ENCODE data around the gene SPIRE1.

SPIRE1 gene

GRCh38 chr18:12559319-12559718 lies 98.6 kb downstream of the SPIRE1 start:
- Histone ChIP-seq H3K36me3 (ENCODE audit: insufficient read depth, low read length) (no peaks in the 10 kb centered on the region), H3K4me3 (ENCODE audit: low read depth in 1 of 2, low read length in 2 of 2) (no peak overlapping the region), H3K79me2 (ENCODE audit: insufficient read depth, low read length) (no peaks in the 10 kb centered on the region), H3K9me3 (ENCODE audit: insufficient read depth, low read length, severe bottlenecking) (no peaks in the 10 kb centered on the region), H3K4me2 (ENCODE audit: insufficient read depth, low read length) (no peak overlapping the region), H4K20me1 (ENCODE audit: insufficient read depth, low read length) (no peaks in the 10 kb centered on the region), H3K4me1 (ENCODE audit: insufficient read depth, low read length) (no peaks in the 10 kb centered on the region), H3K9ac (ENCODE audit: low read depth, low read length) (no peak overlapping the region), H2AFZ (ENCODE audit: low read depth, low read length) (no peak overlapping the region), H3K27ac (ENCODE audit: low read length) (no peak overlapping the region), H3K27me3 (ENCODE audit: insufficient read depth, low read length, poor library complexity) (peaks cover under 1% of the 10 kb centered on the region)
- ATAC-seq (ENCODE audit: insufficient read depth, low read depth) (no peak), DNase-seq (no peak)
- TF ChIP-seq, protein P1, sequence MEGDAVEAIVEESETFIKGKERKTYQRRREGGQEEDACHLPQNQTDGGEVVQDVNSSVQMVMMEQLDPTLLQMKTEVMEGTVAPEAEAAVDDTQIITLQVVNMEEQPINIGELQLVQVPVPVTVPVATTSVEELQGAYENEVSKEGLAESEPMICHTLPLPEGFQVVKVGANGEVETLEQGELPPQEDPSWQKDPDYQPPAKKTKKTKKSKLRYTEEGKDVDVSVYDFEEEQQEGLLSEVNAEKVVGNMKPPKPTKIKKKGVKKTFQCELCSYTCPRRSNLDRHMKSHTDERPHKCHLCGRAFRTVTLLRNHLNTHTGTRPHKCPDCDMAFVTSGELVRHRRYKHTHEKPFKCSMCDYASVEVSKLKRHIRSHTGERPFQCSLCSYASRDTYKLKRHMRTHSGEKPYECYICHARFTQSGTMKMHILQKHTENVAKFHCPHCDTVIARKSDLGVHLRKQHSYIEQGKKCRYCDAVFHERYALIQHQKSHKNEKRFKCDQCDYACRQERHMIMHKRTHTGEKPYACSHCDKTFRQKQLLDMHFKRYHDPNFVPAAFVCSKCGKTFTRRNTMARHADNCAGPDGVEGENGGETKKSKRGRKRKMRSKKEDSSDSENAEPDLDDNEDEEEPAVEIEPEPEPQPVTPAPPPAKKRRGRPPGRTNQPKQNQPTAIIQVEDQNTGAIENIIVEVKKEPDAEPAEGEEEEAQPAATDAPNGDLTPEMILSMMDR (IDR thresholded peaks at IDR 0.05; ENCODE audit: borderline replicate concordance, extremely low read depth, low read length, poor library complexity, severe bottlenecking), result no peak
- no peak for TF ChIP-seq EZH2 (IDR thresholded peaks at IDR 0.05; ENCODE audit: borderline replicate concordance, low read depth, low read length, severe bottlenecking)

DNA sequence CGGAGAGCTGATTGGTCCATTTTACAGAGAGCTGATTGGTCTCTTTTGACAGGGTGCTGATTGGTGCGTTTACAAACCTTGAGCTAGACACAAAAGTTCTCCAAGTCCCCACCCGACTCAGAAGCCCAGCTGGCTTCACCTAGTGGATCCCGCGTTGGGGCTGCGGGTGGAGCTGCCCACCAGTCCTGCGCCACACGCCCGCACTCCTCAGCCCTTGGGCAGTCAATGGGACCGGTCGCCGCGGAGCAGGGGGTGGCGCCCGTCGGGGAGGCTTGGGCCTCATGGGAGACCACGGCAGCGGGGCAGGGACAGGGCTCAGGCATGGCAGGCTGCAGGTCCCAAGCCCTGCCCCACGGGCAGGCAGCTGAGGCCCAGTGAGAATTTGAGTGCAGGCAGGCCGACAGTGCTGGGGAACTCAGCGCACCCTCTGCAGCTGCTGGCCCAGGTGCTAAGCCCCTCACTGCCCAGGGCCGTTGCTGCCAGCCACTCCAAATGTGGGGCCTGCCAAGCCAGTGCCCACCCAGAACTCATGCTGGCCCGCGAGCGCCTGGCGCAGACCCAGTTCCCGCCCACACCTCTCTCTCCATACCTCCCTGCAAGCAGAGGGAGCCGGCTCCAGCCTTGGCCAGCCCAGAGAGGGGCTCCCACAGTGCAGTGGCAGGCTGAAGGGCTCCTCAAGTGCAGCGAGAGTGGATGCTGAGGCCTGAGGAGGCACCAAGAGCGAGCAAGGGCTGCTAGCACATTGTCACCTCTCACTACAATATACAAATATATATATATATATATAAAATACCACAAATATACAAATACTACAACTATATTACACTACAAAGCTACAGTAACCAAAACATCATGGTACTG lies 100.7 kb downstream of the SPIRE1 start:
- Histone ChIP-seq H3K4me1 (ENCODE audit: insufficient read depth, low read length) (no peaks in the 10 kb centered on the region), H3K9me3 (ENCODE audit: insufficient read depth, low read length, severe bottlenecking) (no peaks in the 10 kb centered on the region), H3K79me2 (ENCODE audit: insufficient read depth, low read length) (no peaks in the 10 kb centered on the region), H3K9ac (ENCODE audit: low read depth, low read length) (no peak overlapping the region), H3K27ac (ENCODE audit: low read length) (no peak overlapping the region), H4K20me1 (ENCODE audit: insufficient read depth, low read length) (no peaks in the 10 kb centered on the region), H3K36me3 (ENCODE audit: insufficient read depth, low read length) (no peaks in the 10 kb centered on the region), H2AFZ (ENCODE audit: low read depth, low read length) (no peak overlapping the region), H3K4me3 (ENCODE audit: low read depth in 1 of 2, low read length in 2 of 2) (no peak overlapping the region), H3K4me2 (ENCODE audit: insufficient read depth, low read length) (no peak overlapping the region), H3K27me3 (ENCODE audit: insufficient read depth, low read length, poor library complexity) (no peaks in the 10 kb centered on the region)
- ATAC-seq (ENCODE audit: insufficient read depth, low read depth), result no peak
- no peak for TF ChIP-seq EZH2 (IDR thresholded peaks at IDR 0.05; ENCODE audit: borderline replicate concordance, low read depth, low read length, severe bottlenecking)
- TF ChIP-seq, protein P1 (IDR thresholded peaks at IDR 0.05; ENCODE audit: borderline replicate concordance, extremely low read depth, low read length, poor library complexity, severe bottlenecking), result no peak
- DNase-seq, result no peak

DNA sequence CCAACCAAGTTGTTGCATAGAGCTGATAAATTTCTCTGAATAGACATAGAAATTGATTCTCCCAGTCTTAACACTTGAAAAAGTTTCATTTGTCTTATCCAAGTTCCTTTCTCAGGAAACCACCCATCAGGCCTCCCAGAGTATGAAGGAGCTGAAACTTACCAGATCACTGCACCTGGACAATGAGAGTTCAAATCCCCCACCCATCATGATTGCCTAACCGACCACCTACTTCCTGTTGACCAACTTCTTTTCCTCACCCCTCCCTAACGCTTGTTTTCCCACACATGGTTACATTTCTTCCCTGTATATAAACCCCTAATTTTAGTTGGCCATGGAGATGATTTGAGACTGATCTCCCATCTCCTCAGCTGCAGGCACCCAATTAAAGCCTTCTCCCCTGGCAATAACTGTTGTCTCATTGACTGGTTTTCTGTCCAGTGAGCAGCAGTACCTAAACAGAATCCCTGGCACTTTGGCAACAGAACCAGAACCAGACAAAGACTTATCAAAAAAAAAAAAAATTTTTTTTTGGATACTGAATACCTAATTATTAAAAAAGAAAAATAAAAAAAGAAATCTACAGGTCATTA lies 103.0 kb downstream of the SPIRE1 start:
- no peaks in the 10 kb centered on the region for H4K20me1 ChIP-seq (ENCODE audit: insufficient read depth, low read length)
- H3K27me3 ChIP-seq (ENCODE audit: insufficient read depth, low read length, poor library complexity), result no peaks in the 10 kb centered on the region
- no peaks in the 10 kb centered on the region for H3K79me2 ChIP-seq (ENCODE audit: insufficient read depth, low read length)
- no peaks in the 10 kb centered on the region for H3K36me3 ChIP-seq (ENCODE audit: insufficient read depth, low read length)
- no peaks in the 10 kb centered on the region for H3K9me3 ChIP-seq (ENCODE audit: insufficient read depth, low read length, severe bottlenecking)
- ATAC-seq (ENCODE audit: insufficient read depth, low read depth), result no peak
- H3K27ac ChIP-seq (ENCODE audit: low read length), result no peak overlapping the region
- H2AFZ ChIP-seq (ENCODE audit: low read depth, low read length), result no peak overlapping the region
- H3K4me3 ChIP-seq (ENCODE audit: low read depth in 1 of 2, low read length in 2 of 2), result no peak overlapping the region
- no peak for DNase-seq
- no peak overlapping the region for H3K4me2 ChIP-seq (ENCODE audit: insufficient read depth, low read length)
- no peak for TF ChIP-seq EZH2 (IDR thresholded peaks at IDR 0.05; ENCODE audit: borderline replicate concordance, low read depth, low read length, severe bottlenecking)
- TF ChIP-seq, protein P1 (IDR thresholded peaks at IDR 0.05; ENCODE audit: borderline replicate concordance, extremely low read depth, low read length, poor library complexity, severe bottlenecking), result no peak
- no peaks in the 10 kb centered on the region for H3K4me1 ChIP-seq (ENCODE audit: insufficient read depth, low read length)
- no peak overlapping the region for H3K9ac ChIP-seq (ENCODE audit: low read depth, low read length)
